HT1080 (cell line): ENCODE results near the gene GRK3. TPM values are rescaled to one million over a fixed set of nuclear protein-coding genes. Genes with fewer than 3 reads are reported as not detected.
"Not testable (repeated sequence)": the region's sequence is repeated elsewhere in the genome, so short reads cannot be mapped to it uniquely, and the experiment has no call there.

Experiments
- DNase-seq: peaks from one replicate; pipeline ENCODE4 v3.0.0-alpha.2; 2015; ENCODE audit warnings: low read depth
- polyA plus RNA-seq, 2 experiments: library from polyadenylated mRNA; depleted of rRNA; stranded (reverse); fragments of >200 nt; gene quantifications; 2 replicates each; pipeline ENCODE4 v1.2.3, GENCODE V29; 2015
- total RNA-seq: library from RNA; depleted of rRNA; stranded (reverse); fragments of >200 nt; shearing (Covaris generic); gene quantifications from 2 replicates; pipeline ENCODE4 v1.2.3, GENCODE V29; 2014; rRNA removed

GRK3 gene
- total RNA-seq = 1.7 and 2.5 TPM in 2 replicates
- 1.1 and 1.2 TPM in 2 replicates for polyA plus RNA-seq (2015; cell fraction: cytosol; rRNA removed)
- 0.96 and 1.6 TPM in 2 replicates for polyA plus RNA-seq (2015; cell fraction: nucleus; rRNA removed)

GRCh38 chr22:25564320-25564978, at the start of gene GRK3:
TSS of gene GRK3 (plus strand) at chr22:25564675. CDS start at chr22:25565041, 366 bp downstream.
- DNase-seq = peak; percentile 53

DNA sequence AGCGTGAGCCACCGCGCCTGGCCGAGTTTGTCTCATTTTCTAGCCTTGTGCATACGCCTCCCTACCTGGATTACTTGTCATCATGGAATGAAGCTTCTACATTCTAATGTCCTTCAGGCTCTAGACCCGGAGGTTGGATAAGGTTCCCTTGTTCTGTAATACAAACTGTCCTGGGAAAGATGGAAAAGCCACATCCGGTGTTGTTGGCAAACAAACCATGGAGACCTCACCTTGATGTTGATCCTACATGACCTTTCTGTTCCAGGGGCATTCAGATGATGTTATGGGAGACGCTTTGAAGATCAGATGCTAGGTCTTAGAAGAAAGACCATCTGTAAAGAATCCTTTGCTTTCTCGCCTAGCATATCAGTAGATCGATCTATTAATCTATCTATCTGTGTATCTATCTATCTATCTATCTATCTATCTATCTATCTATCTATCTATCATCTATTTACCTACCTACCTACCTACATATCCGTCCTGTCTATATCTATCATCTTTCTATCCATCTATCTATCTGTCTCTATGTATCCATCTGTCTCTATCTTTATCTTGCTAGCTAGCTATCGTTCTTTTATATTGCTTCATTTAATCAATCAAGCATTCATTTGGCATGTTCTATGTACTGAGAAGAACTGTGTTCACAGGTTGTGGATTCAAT, 46.3 kb upstream of the GRK3 start:
- peak; percentile 31 for DNase-seq

DNA sequence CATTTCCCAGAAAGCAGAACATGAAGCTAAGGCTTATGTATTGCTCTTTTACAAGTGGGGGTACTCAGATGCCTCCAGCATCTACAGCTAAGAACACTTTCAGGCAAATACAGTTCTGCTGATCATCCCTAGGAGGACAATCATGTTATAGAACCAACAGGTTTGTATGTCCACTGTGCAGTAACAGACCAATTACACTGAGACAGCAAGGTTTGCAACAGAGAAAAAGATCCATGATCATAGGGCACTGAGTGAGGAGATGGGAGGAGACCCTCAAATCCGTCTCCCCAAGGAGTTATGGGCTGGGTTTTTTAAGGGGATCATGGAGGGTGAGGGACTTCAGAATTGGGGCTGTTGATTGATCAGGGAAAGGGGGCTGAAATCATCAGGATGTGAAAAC, 39.1 kb upstream of the GRK3 start:
- DNase-seq = no peak

GRCh38 chr22:25525804-25526584, 38.5 kb upstream of the GRK3 start:
- not testable (repeated sequence) for DNase-seq

- peak; percentile 23 for DNase-seq
Observed at GRCh38 chr22:25527016-25527415, 37.5 kb upstream of the GRK3 start.

DNA sequence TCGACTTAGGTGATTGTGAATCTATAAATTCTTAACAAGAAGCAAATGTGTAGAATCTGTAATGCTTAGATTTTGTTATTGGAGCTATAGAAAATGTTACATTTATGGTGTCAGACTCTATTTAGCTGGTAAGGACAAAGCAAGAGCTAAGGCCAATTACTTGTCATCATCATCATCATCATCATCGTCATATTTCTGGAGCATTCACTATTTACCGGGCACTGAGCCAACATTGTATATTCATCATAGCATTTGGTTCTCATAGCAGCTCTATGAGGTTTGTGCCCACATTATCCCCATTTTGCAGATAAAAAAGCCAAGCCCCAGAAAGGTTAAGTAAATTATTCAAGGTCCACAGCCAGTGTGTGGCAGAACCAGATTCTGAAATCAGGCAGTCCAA, 36.4 kb upstream of the GRK3 start:
- DNase-seq = not testable (repeated sequence)

DNA sequence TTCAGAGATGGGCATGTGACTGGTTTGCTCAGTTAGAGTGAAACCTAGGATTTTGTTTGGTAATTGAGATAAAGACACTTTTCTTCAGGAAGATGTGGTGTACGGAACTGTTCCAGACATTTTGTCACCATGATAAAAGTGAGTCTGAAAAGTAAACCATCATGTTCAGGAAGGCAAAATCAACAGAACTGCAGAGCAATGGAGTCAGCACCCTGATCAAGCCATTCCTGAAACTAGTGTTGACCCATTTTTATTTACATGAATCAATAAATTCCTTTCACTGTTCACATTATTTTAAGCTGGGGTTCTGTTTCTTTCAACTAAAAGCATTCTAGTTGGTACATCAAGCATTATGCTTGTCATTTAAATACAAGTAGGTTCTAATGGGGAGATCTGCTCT, 35.4 kb upstream of the GRK3 start:
- not testable (repeated sequence) for DNase-seq

GRCh38 chr22:25529541-25530137, 34.8 kb upstream of the GRK3 start:
- DNase-seq = not testable (repeated sequence)

DNA sequence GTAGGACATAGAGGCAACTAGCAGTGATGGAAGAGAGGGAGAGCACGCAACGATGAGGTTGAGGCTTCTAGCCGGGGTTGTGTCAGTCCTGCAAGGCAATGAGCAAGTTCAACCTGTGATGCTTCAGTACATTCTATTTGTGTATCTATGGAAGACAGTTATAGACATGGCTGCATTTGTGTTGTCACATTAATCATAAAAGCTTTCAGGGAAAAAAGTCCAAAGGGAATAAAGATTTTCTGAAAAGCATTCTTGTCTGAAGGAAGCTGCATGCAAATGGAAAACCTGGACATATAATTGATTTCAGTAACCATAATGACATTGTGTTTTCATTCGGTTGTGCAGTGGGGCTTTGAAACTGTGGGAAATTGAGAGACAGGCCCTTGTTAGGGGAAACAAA, 32.8 kb upstream of the GRK3 start:
- not testable (repeated sequence) for DNase-seq

- no peak for DNase-seq
Observed at GRCh38 chr22:25534724-25535123, 29.8 kb upstream of the GRK3 start.

- DNase-seq = no peak
Observed at GRCh38 chr22:25536589-25536988, 27.9 kb upstream of the GRK3 start.

DNA sequence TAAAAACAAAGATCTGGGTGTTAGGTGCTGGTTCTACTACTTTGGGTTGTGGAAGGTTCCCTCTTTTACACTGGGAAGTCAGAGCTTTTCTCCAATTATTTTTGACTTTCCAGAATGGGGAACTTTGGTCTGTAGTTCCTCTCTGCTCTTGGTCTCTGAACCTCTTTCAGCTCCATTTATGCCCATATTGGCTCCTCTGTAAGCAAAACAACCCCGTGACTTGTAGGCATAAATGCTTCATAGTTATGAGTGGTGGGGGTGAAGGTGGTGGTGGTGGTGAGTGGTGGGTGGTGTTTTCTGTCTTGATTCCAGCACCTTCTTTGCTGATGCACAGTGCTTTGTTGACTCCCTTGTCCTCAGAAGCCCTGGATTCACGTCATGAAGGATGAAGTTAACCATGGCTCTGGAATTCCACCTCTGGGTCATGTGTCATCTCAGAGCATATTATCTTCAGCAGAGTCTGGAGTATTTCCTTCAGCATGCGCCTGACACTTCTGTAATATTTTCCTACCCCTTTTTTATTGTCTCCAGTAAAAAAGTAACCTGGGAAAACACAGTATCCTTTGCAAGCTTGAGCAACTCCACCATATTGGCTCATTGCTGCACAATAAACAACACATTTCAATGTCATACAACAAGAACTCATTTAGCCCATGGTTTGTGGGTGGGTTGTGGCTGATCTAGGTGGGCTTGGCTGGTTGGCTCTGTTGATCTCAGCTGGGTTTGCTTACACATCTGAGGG, 24.1 kb upstream of the GRK3 start:
- DNase-seq = no peak

DNA sequence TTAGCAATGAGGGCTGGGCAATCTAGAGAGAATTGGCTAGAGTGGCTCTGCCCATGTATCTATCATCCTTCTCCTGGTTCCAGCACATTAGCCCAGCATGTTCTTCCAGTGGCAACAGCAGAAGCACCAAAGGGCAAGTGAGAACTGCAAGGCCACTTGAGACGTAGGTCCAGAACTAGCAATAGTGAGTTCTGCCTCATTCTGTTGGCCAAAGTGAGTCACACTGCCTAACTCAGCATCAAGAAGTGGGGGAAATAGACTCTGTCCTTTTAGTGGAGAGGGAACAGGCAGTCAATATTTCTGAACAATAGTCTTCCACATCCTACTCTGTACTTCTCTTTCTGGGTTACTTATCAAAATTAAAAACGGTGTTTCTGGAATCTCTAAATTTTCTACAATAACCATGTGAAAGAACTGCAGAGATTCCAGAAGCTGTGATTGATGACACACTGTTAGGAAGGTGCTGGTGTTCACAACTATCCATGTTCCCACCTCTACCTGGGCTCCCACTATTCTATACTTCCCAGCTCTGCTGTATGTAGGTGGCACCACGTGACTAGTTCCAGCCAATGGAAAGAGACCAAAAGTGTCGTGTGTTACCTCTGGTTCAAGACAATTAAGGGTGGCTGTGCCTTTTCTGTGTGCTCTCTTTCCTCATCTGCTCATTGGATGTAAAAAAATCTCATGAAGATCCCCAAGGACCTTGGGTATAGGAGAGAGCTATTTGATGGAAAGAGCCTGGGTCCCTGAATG, 23.4 kb upstream of the GRK3 start:
- no peak for DNase-seq

- DNase-seq = no peak
Observed at GRCh38 chr22:25542191-25542590, 22.3 kb upstream of the GRK3 start.

GRCh38 chr22:25542720-25543402, 21.6 kb upstream of the GRK3 start:
- no peak for DNase-seq

- no peak for DNase-seq
Observed at GRCh38 chr22:25545146-25545545, 19.3 kb upstream of the GRK3 start.

DNA sequence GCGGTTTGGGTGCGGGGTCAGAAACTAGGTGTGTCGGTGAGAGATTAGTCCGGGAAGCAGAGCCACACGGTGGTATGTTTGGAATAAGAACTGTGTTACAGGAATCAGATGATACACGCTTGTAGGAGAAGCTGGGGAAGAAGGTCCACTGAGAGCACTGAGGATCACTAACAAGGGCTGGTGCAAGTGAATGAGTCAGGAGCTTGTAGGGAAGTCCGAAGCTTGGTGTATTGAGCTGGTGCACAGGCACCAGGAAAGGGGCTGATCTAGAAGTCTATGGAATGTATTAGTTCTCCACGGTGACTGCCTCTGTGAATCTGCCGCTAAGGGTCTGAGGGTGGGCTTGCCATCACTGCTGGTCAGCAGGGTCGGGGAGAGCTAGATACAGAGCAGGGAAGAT, 18.8 kb upstream of the GRK3 start:
- DNase-seq = no peak

GRCh38 chr22:25546242-25546641, 18.2 kb upstream of the GRK3 start:
- DNase-seq = no peak

DNA sequence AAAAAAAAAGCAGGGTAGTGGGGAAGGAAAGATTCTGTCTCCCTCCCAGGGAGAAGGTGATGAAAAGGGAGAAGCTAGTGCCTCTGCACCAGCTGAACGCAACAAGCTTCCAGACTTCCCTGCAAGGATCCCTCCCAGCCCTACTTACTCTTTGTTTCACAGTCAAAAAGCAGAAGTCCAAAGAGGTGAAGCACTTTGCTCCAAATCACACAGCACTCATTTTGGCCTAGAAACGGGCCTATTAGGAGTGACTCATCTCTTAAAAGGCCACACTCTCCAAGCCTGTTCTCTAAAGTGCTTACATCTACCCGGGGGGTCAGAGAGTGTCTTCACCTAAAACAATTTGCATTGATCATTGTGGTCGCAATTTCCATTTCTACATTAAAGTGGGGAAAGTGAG, 17.7 kb upstream of the GRK3 start:
- no peak for DNase-seq
